Activated T-cell treated with anti-CD3 and anti-CD28 coated beads for 24 hours (primary cell): ENCODE results near the gene ARHGEF37.
"Not testable (repeated sequence)": the region's sequence is repeated elsewhere in the genome, so short reads cannot be mapped to it uniquely, and the experiment has no call there.

Source experiments
- DNase-seq: peaks from one replicate; pipeline ENCODE4 v3.0.0-alpha.2; 2020; ENCODE audit warnings: low read depth

Gene ARHGEF37

GRCh38 chr5:149581192-149581861 lies at the start of gene ARHGEF37:
ARHGEF37 (plus strand) TSS chr5:149581498; CDS start chr5:149597770, 16,272 bp downstream.
- peak; percentile 35 for DNase-seq

DNA sequence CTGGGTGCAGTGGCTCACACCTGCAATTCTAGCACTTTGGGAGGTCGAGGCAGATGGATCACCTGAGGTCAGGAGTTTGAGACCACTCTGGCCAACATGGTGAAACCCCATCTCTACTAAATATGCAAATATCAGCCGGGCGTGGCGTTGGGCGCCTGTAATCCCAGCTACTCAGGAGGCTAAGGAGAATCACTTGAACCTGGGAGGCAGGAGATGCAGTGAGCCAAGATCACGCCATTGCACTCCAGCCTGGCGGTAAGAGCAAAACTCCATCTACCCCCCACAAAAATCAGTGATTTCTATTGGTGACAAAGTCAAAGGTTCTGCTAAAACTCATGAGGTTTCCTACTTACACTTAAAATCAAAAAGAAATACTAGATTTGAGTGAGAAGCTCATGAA lies 48.9 kb upstream of the ARHGEF37 start:
- no peak for DNase-seq

- DNase-seq, result not testable (repeated sequence)
Observed at GRCh38 chr5:149535787-149536186, 45.5 kb upstream of the ARHGEF37 start.

DNA sequence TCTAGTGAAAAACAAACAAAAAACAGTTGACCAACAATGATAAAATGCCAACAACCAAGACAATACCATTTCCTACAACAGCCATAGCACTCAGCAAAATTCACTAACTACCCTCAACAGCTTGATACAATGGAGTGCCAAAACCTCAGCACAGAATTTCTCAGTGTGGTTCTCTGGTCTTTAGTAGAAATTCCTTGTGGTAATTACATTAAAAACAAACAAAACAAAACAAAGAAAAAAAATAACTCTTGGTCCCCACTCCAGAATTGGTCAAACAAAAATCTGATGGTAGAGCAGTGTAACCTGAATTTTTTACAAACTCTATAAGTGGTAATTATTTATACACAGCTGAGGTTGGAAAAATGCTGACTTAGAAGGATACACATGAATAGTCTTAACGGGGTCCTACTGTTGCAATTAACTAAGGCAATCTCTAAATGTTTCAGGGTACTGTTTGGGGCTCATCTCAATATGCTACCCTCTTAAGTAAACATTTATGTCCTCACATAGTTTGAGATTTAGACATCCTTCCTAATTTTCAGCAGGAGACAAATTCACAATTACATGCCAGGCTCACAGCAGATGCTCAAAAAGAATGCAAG lies 43.8 kb upstream of the ARHGEF37 start:
- DNase-seq, result no peak

DNA sequence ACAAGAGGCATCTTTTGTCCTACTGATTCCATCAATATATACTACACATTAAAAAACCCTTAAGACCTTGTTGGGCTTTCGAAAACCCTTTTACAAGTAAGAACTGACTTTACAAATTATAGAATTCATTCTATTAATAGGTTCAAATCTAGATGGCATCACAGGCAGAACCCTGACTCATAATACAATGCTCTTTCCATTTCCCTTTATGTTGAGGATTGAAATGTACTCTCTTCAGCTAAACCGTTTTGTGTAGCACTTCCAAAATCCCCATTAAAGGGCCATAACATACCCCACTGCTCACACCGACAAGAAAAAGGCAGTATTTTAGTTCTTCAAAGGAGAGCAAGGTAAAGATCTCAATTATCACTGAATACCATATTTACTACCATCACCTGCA lies 41.2 kb upstream of the ARHGEF37 start:
- DNase-seq, result no peak

- DNase-seq, result no peak
Observed at GRCh38 chr5:149541893-149542292, 39.4 kb upstream of the ARHGEF37 start.

GRCh38 chr5:149543361-149544027 lies 37.8 kb upstream of the ARHGEF37 start:
- DNase-seq, result no peak

- no peak for DNase-seq
Observed at GRCh38 chr5:149544028-149544420, 37.3 kb upstream of the ARHGEF37 start.

DNA sequence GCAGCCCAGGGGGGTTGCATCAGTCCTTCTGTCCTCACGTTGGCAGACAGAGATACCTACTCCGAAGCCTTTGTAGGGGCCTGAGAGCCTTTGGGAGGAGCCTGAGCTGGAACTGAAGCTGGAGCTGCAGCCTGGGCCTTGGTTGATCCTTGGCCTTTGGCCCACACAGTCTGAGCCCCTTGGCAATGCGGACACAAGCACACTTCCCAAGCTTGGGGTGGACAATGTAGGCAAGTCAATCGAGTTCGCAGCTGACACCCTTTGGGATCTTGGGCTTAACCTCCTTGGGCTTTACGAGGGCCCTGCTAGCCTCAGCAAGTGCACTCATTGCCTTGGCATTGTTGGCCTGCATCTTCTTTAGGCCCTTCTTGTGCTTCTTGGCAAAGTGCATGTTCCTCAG lies 36.0 kb upstream of the ARHGEF37 start:
- no peak for DNase-seq

GRCh38 chr5:149546974-149547373 lies 34.3 kb upstream of the ARHGEF37 start:
- DNase-seq, result no peak

GRCh38 chr5:149549461-149550267 lies 31.6 kb upstream of the ARHGEF37 start:
- no peak for DNase-seq

DNA sequence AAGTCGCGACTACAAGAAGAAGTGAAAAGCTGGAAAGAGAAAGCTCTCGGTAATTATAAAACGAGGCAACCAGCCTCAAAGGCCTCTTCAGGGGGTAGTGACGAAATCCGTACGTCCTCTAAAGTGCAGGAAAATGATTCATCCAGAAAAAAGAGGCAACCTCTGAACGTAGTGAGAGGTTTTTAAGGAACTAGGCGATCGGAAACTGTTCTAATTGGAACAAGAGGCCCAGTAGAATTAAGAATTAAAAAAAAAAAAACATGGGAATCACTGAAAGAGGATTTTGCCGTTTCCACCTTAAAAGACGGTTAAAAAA lies 31.1 kb upstream of the ARHGEF37 start:
- no peak for DNase-seq

GRCh38 chr5:149550594-149551226 lies 30.6 kb upstream of the ARHGEF37 start:
- no peak for DNase-seq

GRCh38 chr5:149551227-149552037 lies 29.9 kb upstream of the ARHGEF37 start, which contains the start of gene CSNK1A1:
CSNK1A1 (minus strand) TSS chr5:149551439; CDS start chr5:149550964, 475 bp downstream.
- DNase-seq, result peak; percentile 100

DNA sequence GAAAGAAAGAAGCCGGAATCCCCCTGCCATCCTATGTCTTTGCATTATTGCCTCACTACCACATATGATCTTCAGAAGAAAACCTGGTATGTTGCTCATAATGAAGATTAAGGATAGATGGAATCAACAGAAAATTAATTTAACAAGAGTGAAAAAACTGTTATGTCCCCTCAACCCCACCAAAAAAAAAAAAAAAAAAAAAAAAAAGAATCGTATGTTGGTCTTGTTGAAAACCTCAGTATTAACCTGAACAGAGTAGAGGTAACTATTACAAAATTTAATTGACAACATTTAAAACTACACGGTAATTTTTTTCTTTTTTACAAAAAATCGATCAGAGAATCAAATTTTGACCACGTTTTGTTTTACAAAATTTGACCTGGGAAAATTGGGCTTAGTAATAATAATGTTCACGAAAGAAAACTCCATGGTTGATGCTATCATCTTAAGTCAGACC lies 29.2 kb upstream of the ARHGEF37 start:
- no peak for DNase-seq

GRCh38 chr5:149552553-149553160 lies 28.6 kb upstream of the ARHGEF37 start:
- no peak for DNase-seq

DNA sequence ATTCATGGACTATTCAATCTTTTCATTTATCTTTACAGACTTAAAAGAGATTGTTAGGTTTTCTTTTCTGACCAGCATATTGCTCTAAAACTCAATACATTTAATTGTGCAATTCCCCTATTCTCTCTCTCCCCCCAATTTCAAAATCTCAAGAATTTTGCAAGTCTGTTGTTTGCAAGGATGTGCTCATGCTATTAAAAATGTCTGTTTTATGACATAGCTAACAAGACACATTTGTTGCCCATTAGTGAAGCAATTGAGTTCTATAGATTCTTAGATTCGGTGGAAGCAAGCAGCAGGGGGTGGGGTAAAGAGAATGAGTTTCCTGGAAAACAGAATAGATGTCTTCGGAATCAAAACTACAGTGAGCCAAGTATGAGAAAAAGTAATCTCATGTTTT lies 21.6 kb upstream of the ARHGEF37 start:
- DNase-seq, result no peak

DNA sequence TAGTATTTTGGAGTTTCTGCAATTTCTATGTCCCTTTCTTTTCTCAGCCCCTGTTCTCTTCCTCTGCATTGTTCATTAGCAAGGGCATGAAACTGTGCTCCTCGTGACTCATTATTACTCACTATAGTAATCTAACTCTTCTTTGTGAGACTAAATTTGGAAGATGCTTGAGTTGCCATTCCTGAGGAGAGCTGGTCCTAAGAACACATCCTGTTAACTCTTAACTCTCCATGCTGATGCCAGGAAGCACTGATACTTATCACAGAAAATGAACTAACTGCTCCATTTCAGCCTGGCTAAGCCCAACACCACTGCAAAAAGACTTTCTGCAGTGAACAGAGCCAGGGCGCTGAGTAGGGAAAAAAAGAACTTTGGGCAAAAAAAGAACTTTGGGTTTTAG lies 19.4 kb upstream of the ARHGEF37 start:
- no peak for DNase-seq

DNA sequence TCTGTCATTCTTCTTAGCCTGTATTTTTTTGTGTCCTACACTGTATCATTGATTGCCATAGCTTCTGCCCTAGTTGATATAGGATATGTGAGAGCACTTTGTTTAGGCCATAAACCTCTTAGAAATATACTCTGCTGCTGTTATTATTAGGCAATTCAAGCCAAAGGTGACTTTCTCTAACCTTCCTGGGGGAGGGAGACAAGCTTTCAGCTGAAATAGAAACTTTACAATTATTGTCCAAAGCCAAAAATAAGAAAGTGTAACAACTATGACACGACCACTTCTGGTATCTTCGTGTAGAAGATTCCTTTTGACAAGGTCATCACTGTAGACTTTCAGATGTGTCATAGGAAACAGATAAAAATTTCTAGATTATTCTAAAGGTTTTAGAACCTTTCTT lies 17.8 kb upstream of the ARHGEF37 start:
- DNase-seq, result no peak

DNA sequence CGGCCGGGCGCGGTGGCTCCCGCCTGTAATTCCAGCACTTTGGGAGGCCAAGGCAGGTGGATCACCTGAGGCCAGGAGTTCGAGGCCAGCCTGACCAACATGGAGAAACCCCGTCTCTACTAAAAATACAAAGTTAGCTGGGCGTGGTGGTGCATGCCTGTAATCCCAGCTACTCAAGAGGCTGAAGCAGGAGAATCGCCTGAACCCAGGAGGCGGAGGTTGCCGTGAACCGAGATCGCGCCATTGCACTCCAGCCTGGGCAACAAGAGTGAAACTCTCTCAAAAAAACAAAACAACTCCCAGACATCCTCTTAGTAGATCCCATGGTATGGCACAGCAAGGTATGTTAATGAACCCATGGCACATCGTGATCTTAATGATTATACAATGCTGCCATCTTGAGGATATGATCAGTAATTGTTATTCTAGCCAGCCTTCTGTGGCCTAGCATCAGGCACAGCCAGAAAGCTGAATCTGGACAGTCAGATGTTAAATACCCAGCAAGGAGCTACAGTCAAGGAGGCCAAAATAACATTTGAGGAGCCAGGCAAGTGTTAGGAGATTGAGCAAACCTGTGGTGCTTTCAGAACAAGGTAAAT lies 16.7 kb upstream of the ARHGEF37 start:
- DNase-seq, result not testable (repeated sequence)
